GM12875 (cell line): ENCODE measurements around the gene KANSL1.

ENCODE experiments used
- H3K4me3 ChIP-seq: one replicate; pipeline ENCODE4 v1.5.1; 2011; ENCODE audit warnings: low read depth, low read length, control low read depth
- CTCF ChIP-seq: IDR thresholded peaks from 2 replicates; pipeline ENCODE4 v1.5.1; 2011; ENCODE audit warnings: low read depth, mild to moderate bottlenecking, control low read depth, inconsistent platforms, low read length, moderate library complexity, borderline replicate concordance; ENCODE audit not compliant: insufficient read depth

KANSL1 gene

DNA sequence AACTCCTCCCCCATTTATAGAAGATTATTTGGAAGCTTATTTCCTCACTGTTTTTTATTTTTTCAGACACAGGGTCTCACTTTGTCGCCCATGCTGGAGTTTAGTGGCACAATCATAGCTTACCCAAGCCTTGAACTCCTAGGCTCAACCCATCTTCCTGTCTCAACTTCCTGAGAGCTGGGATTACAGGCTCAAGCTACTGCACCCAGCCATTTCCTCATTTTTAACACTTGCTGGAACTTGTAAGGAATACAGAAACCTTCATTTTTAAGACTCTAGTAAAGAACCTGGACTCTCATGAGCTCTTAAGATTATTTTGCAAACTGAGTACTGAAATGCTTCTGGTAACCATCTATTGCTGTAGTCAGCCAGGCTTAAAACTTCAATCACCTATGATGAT lies 29.9 kb downstream of the KANSL1 start:
- H3K4me3 ChIP-seq, result no peak overlapping the region
- no peak for TF ChIP-seq CTCF

- no peak for TF ChIP-seq CTCF
- H3K4me3 ChIP-seq, result no peak overlapping the region
Measured at GRCh38 chr17:46162866-46163265, 30.4 kb downstream of the KANSL1 start.

GRCh38 chr17:46160169-46160568 lies 33.1 kb downstream of the KANSL1 start:
- TF ChIP-seq CTCF, result no peak
- no peak overlapping the region for H3K4me3 ChIP-seq

DNA sequence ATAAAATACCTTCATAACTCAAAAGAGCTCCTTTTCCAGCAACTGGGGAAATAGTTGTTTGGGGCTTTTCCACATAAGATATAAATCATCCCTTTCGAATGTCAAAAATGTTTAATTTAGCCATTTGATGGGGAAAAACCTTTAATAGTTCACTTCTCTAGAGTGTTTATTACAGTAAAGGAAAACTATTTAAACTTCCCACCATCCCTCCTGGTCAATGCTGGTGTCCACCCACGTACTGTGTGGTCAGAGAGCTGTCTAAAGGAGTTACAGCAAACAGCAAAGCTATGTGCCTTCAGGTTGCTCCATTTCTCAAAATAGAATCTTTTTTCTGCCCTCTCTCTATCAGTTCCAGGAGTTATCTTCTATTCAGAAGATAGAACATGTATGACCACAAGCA lies 33.5 kb downstream of the KANSL1 start:
- TF ChIP-seq CTCF, result no peak
- no peak overlapping the region for H3K4me3 ChIP-seq

DNA sequence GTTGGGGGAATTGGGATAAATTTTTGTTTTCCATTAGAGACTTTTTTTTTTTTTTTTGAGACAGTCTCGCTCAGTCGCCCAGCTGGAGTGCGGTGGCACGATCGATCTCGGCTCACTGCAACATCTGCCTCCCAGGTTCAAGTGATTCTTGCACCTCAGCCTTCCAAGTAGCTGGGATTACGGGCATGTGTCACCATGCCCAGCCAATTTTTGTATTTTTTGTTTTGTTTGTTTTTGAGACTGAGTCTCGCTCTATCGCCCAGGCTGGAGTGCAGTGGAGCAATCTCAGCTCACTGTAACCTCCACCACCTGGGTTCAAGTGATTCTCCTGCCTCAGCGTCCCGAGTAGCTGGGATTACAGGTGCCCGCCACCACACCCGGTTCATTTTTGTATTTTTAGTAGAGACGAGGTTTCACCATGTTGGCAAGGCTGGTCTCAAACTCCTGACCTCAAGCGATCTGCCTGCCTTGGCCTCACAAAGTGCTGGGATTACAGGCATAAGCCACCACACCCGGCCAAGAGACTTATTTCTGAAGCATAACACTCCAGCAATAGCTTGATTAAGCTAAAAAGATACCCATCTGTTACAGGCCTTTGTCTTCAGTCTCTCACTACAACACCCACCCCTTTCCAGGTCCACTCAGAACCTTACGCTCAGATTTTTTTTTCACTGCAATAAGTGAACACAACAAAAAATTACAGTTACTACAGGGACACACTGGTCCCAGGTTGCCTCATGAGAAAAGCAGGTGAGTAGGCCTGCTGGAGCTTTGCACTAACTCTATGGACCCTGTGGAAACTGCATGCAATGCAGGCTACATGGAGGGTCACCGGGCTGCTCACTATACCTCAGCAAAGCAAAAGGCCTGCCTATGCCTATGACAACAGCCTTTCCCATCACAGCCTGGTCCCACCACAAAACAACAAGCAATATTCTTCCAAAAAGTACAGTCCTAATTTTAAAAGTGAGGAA lies 34.6 kb downstream of the KANSL1 start:
- no peak overlapping the region for H3K4me3 ChIP-seq
- no peak for TF ChIP-seq CTCF

DNA sequence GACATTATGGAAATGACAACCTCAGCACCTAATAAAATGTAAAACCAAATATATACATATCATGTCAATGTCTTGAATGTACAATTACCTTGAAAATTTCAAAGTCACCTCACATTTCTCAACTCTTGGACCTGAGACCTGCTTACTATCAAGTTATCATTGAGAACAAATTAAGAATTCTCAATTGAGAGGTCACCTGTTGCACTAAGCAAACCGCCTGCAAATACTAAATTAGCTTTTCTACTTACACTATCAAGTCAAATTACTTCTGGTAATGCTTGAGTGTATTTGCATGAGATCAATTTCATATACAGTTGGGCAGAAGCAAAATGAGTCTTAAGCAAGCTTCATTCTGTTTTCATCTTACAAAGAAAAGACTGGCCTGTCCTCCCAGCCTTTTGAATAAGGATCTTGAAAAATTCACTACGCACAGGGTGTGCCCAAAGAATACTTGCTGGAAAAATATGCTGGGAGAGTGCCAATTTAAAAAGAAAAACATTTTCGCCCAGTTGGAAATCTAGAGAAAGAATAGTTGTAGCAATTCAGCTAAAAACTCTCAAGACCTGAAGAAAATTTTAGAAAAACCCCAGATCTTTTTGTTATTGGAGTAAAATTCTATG lies 35.7 kb downstream of the KANSL1 start:
- H3K4me3 ChIP-seq, result no peak overlapping the region
- no peak for TF ChIP-seq CTCF
